Breast epithelium (tissue), 4 donors: ENCODE results near the gene COX7C. TPM values are rescaled to one million over a fixed set of nuclear protein-coding genes. Genes with fewer than 3 reads are reported as not detected.

Experiments used
- DNase-seq, 2 donors: peaks; one replicate each; pipeline ENCODE4 v3.0.0-alpha.2; 2019; ENCODE audit warnings: low spot score in 2 of 2
- H3K27ac ChIP-seq, 2 donors: fragments of 200-600 bp; sonication (generic) in 1 of 2; one replicate each; pipeline ENCODE4 v1.5.1; 2016 to 2019; ENCODE audit warnings: mild to moderate bottlenecking in 1 of 2
- H3K27me3 ChIP-seq, 2 donors: fragments of 200-600 bp; sonication (generic) in 1 of 2; one replicate each; pipeline versions ENCODE4 v1.5.1 to v1.6.0; 2017 to 2019; ENCODE audit warnings: control low read depth in 1 of 2, mild to moderate bottlenecking in 1 of 2
- H3K36me3 ChIP-seq: fragments of 200-600 bp; one replicate; pipeline ENCODE4 v1.5.1; 2019
- H3K4me1 ChIP-seq, 2 donors: fragments of 200-600 bp; sonication (generic); one replicate each; pipeline ENCODE4 v1.5.1; 2016 to 2019; ENCODE audit warnings: control low read depth in 1 of 2
- H3K4me3 ChIP-seq, 3 donors: fragments of 200-600 bp; sonication (generic); 1 replicate in 2 of 3; 2 replicates in 1 of 3; pipeline ENCODE4 v1.5.1; 2016 to 2019; ENCODE audit warnings: mild to moderate bottlenecking in 3 of 3, moderate library complexity in 2 of 3
- H3K9me3 ChIP-seq, 2 donors: fragments of 200-600 bp; sonication (generic) in 1 of 2; one replicate each; pipeline ENCODE4 v1.5.1; 2016 to 2019; ENCODE audit warnings: control low read depth in 1 of 2
- POLR2A ChIP-seq: fragments of 450-650 bp; IDR thresholded peaks from one replicate; pipeline ENCODE4 v1.6.1; 2016; ENCODE audit warnings: antibody characterized with exemption, mild to moderate bottlenecking, moderate library complexity
- POLR2AphosphoS5 ChIP-seq, 3 donors: sonication (generic); formaldehyde crosslinking; IDR thresholded peaks; one replicate each; pipeline ENCODE4 v1.6.1; 2017; ENCODE audit warnings: antibody characterized with exemption in 3 of 3
- intact Hi-C: fragments of 100-400 bp; cut with DNase I; formaldehyde crosslinking; loops from one replicate; pipeline ENCODE4 v1.15.1; 2023; ENCODE audit warnings: low total_unique reads
- total RNA-seq, 3 donors: library from RNA; depleted of rRNA; stranded (reverse); fragments of >200 nt; gene quantifications; one replicate each; pipeline ENCODE4 v1.1.0, GENCODE V29; 2016
- TF ChIP-seq, protein P1 (sequence below), 3 donors: fragments of 450-650 bp; IDR thresholded peaks; one replicate each; pipeline ENCODE4 v1.5.1; 2016 to 2017; ENCODE audit warnings: antibody characterized with exemption in 3 of 3, mild to moderate bottlenecking in 3 of 3, moderate library complexity in 3 of 3

The COX7C gene
- total RNA-seq, 3 donors from 2014 or later, result 302 to 461 (median 321) TPM

DNA sequence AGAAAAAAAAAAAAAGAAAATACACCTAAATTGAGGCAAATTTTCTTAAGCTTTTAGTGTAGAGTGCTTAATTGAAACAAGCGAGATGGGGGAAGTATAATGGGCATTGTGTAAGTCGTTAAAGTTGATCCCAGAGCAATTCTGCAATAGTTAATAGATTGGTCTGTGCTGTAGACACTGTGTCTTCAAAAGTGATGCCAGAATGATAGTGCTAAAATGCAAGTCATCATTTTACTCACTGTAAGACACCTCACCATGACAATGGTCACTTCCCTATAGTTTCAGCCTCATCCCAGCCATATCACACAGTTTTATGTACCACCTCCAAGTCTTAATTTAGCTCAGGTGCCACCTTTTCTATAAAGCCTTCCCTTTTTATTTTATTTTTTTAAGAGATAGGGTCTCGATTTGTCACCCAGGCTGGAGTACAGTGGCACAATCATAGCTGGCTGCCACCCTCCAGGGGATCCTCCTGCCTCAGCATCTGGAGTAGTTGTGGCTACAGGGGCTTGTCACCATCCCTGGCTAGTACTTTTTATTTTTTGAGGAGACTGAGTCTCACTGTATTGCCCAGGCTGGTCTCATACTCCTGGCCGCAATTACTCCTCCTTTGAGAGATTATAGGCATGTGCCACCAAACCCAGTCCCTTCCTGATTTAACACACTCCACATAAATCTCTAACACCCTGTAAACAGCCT lies 6.2 kb downstream of the COX7C start:
- intact Hi-C loops, result no loop called here
- no peaks in the 10 kb centered on the region for H3K27me3 ChIP-seq
- H3K9me3 ChIP-seq, result no peaks in the 10 kb centered on the region
- H3K27ac ChIP-seq, result no peak overlapping the region
- H3K4me3 ChIP-seq, result no peak overlapping the region
- peaks cover 0 to 2% of the 10 kb centered on the region in 2 donors for H3K4me1 ChIP-seq
- TF ChIP-seq, protein P1, sequence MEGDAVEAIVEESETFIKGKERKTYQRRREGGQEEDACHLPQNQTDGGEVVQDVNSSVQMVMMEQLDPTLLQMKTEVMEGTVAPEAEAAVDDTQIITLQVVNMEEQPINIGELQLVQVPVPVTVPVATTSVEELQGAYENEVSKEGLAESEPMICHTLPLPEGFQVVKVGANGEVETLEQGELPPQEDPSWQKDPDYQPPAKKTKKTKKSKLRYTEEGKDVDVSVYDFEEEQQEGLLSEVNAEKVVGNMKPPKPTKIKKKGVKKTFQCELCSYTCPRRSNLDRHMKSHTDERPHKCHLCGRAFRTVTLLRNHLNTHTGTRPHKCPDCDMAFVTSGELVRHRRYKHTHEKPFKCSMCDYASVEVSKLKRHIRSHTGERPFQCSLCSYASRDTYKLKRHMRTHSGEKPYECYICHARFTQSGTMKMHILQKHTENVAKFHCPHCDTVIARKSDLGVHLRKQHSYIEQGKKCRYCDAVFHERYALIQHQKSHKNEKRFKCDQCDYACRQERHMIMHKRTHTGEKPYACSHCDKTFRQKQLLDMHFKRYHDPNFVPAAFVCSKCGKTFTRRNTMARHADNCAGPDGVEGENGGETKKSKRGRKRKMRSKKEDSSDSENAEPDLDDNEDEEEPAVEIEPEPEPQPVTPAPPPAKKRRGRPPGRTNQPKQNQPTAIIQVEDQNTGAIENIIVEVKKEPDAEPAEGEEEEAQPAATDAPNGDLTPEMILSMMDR (IDR thresholded peaks at IDR 0.05), result no peak
- TF ChIP-seq POLR2A (no peak), POLR2AphosphoS5 (IDR thresholded peaks at IDR 0.05) (no peak)
- DNase-seq, result no peak
- H3K36me3 ChIP-seq, result no peaks in the 10 kb centered on the region

- intact Hi-C loops, result no loop called here
- no peaks in the 10 kb centered on the region for H3K36me3 ChIP-seq
- H3K4me3 ChIP-seq, result no peak overlapping the region
- H3K4me1 ChIP-seq, result no peaks in the 10 kb centered on the region
- no peak for DNase-seq
- TF ChIP-seq POLR2AphosphoS5 (IDR thresholded peaks at IDR 0.05) (no peak), POLR2A (no peak)
- TF ChIP-seq, protein P1 (IDR thresholded peaks at IDR 0.05), result no peak
- no peak overlapping the region for H3K27ac ChIP-seq
- no peaks in the 10 kb centered on the region for H3K9me3 ChIP-seq
- no peaks in the 10 kb centered on the region for H3K27me3 ChIP-seq
Observed at GRCh38 chr5:86625148-86625547, 7.4 kb downstream of the COX7C start.

- H3K9me3 ChIP-seq, result no peaks in the 10 kb centered on the region
- no peaks in the 10 kb centered on the region for H3K36me3 ChIP-seq
- no peaks in the 10 kb centered on the region for H3K4me1 ChIP-seq
- no peak for DNase-seq
- intact Hi-C loops, result no loop called here
- no peaks in the 10 kb centered on the region for H3K27me3 ChIP-seq
- H3K4me3 ChIP-seq, result no peak overlapping the region
- no peak overlapping the region for H3K27ac ChIP-seq
- no peak for TF ChIP-seq POLR2A
- no peak for TF ChIP-seq POLR2AphosphoS5 (IDR thresholded peaks at IDR 0.05)
- TF ChIP-seq, protein P1 (IDR thresholded peaks at IDR 0.05), result no peak
Observed at GRCh38 chr5:86626149-86626548, 8.4 kb downstream of the COX7C start.

- Histone ChIP-seq H3K36me3 (no peaks in the 10 kb centered on the region), H3K27me3 (no peaks in the 10 kb centered on the region), H3K4me1 (no peaks in the 10 kb centered on the region), H3K4me3 (no peak overlapping the region), H3K9me3 (no peaks in the 10 kb centered on the region), H3K27ac (no peak overlapping the region)
- TF ChIP-seq POLR2AphosphoS5 (IDR thresholded peaks at IDR 0.05) (no peak), POLR2A (no peak)
- TF ChIP-seq, protein P1 (IDR thresholded peaks at IDR 0.05), result no peak
- intact Hi-C loops, result no loop called here
- no peak for DNase-seq
Observed at GRCh38 chr5:86631165-86631564, 13.4 kb downstream of the COX7C start.

- no peak for DNase-seq
- Histone ChIP-seq H3K4me1 (no peaks in the 10 kb centered on the region), H3K9me3 (no peaks in the 10 kb centered on the region), H3K27ac (no peak overlapping the region), H3K27me3 (no peaks in the 10 kb centered on the region), H3K4me3 (no peak overlapping the region), H3K36me3 (no peaks in the 10 kb centered on the region)
- intact Hi-C loops, result no loop called here
- TF ChIP-seq, protein P1 (IDR thresholded peaks at IDR 0.05), result no peak
- TF ChIP-seq POLR2AphosphoS5 (IDR thresholded peaks at IDR 0.05) (no peak), POLR2A (no peak)
Observed at GRCh38 chr5:86640998-86641397, 23.3 kb downstream of the COX7C start.
